Measurements from ENCODE around the gene ACSL3. TPM values are rescaled to one million over a fixed set of nuclear protein-coding genes. Genes with fewer than 3 reads are reported as not detected.
"Not testable (repeated sequence)": the region's sequence is repeated elsewhere in the genome, so short reads cannot be mapped to it uniquely, and the experiment has no call there.

ACSL3 gene
- total RNA-seq, 1 donor from 2014 or later = 107 TPM

- Mint-ChIP-seq H3K27me3 (ENCODE audit: low read depth) (no peaks in the 10 kb centered on the region), H3K36me3 (ENCODE audit: low read depth) (peaks cover 7% of the 10 kb centered on the region), H3K4me1 (ENCODE audit: low read depth) (peaks cover 53% of the 10 kb centered on the region), H3K4me3 (ENCODE audit: unreplicated experiment) (no peak overlapping the region), H3K27ac (ENCODE audit: unreplicated experiment) (peak overlapping the region; percentile 30), H3K9me3 (ENCODE audit: low read depth) (no peaks in the 10 kb centered on the region)
- no peak for TF ChIP-seq CTCF (IDR thresholded peaks at IDR 0.05)
- DNase-seq (ENCODE audit: low spot score) = no peak
Observed at GRCh38 chr2:222912776-222913175, 51.9 kb downstream of the ACSL3 start.

- Mint-ChIP-seq H3K4me1 (ENCODE audit: low read depth) (peaks cover 57% of the 10 kb centered on the region), H3K9me3 (ENCODE audit: low read depth) (no peaks in the 10 kb centered on the region), H3K36me3 (ENCODE audit: low read depth) (peaks cover 10% of the 10 kb centered on the region), H3K4me3 (ENCODE audit: unreplicated experiment) (no peak overlapping the region), H3K27me3 (ENCODE audit: low read depth) (no peaks in the 10 kb centered on the region), H3K27ac (ENCODE audit: unreplicated experiment) (peak overlapping the region; percentile 66)
- DNase-seq (ENCODE audit: low spot score) = no peak
- TF ChIP-seq CTCF (IDR thresholded peaks at IDR 0.05) = peak; percentile 92
Observed at GRCh38 chr2:222915092-222915957, 54.5 kb downstream of the ACSL3 start.

- Mint-ChIP-seq H3K36me3 (ENCODE audit: low read depth) (peaks cover 14% of the 10 kb centered on the region), H3K4me1 (ENCODE audit: low read depth) (peaks cover 60% of the 10 kb centered on the region), H3K27ac (ENCODE audit: unreplicated experiment) (no peak overlapping the region), H3K9me3 (ENCODE audit: low read depth) (no peaks in the 10 kb centered on the region), H3K27me3 (ENCODE audit: low read depth) (no peaks in the 10 kb centered on the region), H3K4me3 (ENCODE audit: unreplicated experiment) (no peak overlapping the region)
- no peak for DNase-seq (ENCODE audit: low spot score)
- TF ChIP-seq CTCF (IDR thresholded peaks at IDR 0.05) = peak; percentile 51
Observed at GRCh38 chr2:222916229-222917197, 55.7 kb downstream of the ACSL3 start.

DNA sequence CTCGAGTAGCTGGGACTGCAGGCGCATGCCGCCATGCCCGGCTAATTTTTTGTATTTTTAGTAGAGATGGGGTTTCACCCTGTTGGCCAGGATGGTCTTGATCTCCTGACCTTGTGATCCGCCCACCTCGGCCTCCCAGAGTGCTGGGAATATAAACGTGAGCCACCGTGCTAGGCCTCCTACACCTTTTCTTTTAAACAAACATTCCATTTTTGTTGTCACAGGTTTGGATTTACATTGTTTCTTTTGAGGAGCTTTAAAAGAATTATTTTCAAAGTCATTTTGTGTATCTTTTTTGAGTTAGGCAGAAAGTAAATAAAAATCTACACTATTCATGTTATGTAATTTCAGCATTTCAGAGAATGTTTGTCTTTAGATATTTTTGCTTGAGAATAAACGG lies 56.4 kb downstream of the ACSL3 start:
- H3K9me3 Mint-ChIP-seq (ENCODE audit: low read depth) = not testable (repeated sequence)

GRCh38 chr2:222919841-222920526 lies 59.1 kb downstream of the ACSL3 start:
- no peaks in the 10 kb centered on the region for H3K27me3 Mint-ChIP-seq (ENCODE audit: low read depth)
- no peak for DNase-seq (ENCODE audit: low spot score)
- peaks cover 27% of the 10 kb centered on the region for H3K36me3 Mint-ChIP-seq (ENCODE audit: low read depth)
- no peaks in the 10 kb centered on the region for H3K9me3 Mint-ChIP-seq (ENCODE audit: low read depth)
- no peak overlapping the region for H3K4me3 Mint-ChIP-seq (ENCODE audit: unreplicated experiment)
- H3K4me1 Mint-ChIP-seq (ENCODE audit: low read depth) = peaks cover 41% of the 10 kb centered on the region
- TF ChIP-seq CTCF (IDR thresholded peaks at IDR 0.05) = no peak
- peak overlapping the region; percentile 82 for H3K27ac Mint-ChIP-seq (ENCODE audit: unreplicated experiment)

More for the DNA sequence above, 56.4 kb downstream of the ACSL3 start:
- not testable (repeated sequence) for H3K4me3 Mint-ChIP-seq (ENCODE audit: unreplicated experiment); H3K27ac Mint-ChIP-seq (ENCODE audit: unreplicated experiment); DNase-seq (ENCODE audit: low spot score); H3K27me3 Mint-ChIP-seq (ENCODE audit: low read depth)
- peaks cover 18% of the 10 kb centered on the region for H3K36me3 Mint-ChIP-seq (ENCODE audit: low read depth)
- peaks cover 53% of the 10 kb centered on the region for H3K4me1 Mint-ChIP-seq (ENCODE audit: low read depth)

Measured in chondrocyte (in vitro differentiated cells).